Amniotic epithelial cell (primary cell): Measurements from ENCODE around the gene GALNT6.

Source experiments
- DNase-seq: peaks from one replicate; pipeline ENCODE4 v3.0.0-alpha.2; 2010; ENCODE audit warnings: low read depth

The GALNT6 gene, protein sequence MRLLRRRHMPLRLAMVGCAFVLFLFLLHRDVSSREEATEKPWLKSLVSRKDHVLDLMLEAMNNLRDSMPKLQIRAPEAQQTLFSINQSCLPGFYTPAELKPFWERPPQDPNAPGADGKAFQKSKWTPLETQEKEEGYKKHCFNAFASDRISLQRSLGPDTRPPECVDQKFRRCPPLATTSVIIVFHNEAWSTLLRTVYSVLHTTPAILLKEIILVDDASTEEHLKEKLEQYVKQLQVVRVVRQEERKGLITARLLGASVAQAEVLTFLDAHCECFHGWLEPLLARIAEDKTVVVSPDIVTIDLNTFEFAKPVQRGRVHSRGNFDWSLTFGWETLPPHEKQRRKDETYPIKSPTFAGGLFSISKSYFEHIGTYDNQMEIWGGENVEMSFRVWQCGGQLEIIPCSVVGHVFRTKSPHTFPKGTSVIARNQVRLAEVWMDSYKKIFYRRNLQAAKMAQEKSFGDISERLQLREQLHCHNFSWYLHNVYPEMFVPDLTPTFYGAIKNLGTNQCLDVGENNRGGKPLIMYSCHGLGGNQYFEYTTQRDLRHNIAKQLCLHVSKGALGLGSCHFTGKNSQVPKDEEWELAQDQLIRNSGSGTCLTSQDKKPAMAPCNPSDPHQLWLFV

DNA sequence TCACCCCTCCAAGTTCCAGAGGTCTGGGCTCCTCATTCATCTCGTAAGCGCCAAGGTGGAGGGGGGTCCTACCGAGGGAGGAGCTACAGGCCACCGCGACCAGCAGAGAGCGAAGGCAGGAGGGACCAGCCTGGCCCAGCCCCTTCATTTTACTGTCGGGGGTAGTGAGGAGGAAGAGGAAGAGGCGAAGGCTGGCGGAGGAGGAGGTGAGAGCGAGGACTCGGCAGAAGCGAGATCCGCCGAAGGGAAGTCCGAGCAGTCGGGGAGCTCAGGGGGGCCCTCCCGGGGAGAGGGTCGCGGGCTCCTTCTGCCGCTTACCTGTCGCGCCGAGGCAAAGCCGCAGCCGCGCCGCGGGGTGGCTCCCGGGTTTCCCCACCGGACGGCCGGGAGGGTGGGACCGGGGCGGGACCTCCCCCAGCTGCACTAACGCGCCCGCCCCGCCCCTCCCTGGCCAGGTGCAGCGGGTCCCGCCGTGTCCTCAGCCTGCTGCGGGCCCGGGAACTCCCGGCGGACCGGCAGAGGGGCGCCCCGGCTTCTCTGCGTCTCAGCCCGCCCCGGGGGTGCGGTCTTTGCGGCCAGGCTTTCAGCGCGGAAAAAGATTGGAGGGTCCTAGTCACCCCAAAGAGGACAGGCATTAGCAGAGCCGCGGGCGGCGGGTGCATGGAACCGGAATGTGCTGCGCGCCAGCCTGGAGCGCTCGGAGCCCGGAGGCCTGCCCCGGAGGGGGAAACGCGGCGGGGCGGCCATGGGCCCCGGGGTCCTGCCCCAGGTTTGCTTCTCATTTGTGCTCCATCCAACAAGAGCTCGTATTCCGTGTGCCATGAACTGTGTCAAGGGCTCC lies at the start of gene GALNT6:
Gene GALNT6, minus strand, starts transcription at position 124 of the 841 bp plus-strand sequence. CDS start 11,625 bp downstream, outside the sequence.
- no peak for DNase-seq

DNA sequence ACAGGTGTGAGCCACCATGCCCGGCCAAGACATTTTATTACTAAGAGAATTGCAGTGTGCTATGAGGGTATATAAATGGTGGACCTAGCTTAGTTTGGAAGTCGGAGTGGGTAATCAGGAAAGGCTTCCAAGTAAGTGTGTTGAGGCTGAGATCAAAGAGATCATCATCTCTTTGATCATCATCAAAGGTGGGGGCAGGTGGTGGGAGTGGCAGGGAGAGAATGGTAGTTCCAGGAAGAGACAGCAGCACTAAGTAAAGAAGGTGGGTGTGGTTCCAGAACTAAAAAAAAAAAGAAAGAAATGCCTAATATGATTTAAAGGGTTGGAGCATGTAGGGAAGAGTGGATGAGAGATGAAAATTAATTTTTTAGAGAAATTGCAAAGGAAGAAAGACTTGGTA lies 48.1 kb upstream of the GALNT6 start:
- no peak for DNase-seq

DNA sequence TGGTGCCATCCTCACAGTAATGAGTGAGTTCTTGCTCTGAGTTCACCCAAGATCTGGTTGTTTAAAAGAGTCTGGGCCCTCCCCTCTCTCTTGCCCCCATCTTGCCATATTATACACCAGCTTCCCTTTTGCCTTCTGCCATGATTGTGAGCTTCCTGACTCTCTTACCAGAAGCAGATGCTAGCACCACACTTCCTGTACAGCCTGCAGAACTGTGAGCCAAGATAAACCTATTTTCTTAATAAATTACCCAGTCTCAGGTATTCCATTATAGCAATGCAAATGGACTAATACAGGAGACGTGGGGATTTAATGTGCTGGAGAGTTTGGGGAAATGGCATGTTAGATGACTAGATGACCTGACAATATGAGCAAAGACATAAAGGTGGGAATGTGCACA lies 46.2 kb upstream of the GALNT6 start:
- no peak for DNase-seq

DNA sequence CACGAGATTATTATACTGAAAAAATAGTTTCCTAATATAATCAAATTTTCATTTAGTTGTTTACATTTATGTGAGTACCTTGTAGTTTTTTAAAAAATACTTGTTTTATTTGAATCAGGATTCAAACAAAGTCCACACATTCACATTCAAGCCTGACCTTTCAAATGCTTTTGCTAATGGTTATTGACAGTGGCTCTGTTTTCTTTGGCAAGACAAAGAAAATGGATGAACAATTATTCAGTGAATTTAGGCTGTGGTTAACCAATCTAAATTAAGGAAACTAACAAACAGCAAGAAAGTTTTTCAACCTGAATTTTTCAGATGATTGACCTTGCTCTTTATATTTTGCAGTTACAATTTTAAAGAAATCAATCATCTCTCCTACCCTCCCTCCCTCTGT lies 43.1 kb upstream of the GALNT6 start:
- no peak for DNase-seq

DNA sequence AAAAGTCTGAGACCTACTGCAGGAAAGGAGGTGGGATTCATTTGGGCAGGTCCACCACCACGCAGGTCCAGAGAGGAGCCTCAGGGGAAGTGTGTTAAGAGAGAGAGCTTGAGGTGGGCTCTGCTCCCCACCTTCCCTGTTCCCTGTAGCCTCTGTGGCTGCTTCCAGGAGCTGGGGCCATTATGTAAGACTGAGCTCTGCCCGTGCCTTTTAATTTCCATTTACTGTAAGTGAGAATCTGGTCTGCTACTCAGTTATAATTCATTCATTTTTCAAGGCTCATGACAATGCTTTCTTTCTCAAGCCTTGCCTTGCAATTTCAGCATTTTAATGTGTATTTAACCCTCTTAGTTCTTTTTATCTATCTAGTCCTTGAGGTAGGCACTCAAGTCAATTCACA lies 41.7 kb upstream of the GALNT6 start:
- no peak for DNase-seq

DNA sequence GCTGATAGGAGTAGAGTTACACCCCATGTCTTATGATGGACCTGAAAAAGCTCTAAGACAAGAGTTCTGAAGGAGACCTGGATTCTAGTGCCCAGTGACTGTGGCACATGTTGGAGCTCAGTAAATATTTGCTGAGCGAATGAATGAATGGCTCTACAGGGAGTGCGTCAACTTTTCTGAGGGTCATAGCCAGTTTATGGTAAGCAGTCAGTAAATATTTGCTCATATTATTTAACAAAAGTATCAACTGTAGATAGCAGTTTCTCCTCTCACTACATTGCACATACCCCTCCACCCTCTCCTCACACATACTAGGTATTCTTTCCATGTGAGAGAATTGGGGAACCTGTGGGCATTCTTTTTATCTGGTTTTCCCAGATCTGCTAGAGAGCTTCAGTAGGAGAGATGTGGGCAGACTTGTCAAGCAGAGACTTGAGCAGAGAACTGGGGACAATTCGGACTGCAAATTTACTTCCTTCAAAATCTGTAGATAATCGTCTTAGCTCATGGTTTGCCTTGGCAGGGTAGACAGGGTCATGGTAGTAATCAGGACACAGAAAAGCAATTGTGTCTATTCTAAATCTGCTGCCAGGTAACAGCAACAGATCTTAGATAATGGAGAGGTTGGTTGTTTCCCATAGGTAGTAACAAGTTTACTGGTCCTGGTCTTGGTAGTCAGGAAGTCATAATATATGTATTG lies 39.1 kb upstream of the GALNT6 start:
- no peak for DNase-seq

DNA sequence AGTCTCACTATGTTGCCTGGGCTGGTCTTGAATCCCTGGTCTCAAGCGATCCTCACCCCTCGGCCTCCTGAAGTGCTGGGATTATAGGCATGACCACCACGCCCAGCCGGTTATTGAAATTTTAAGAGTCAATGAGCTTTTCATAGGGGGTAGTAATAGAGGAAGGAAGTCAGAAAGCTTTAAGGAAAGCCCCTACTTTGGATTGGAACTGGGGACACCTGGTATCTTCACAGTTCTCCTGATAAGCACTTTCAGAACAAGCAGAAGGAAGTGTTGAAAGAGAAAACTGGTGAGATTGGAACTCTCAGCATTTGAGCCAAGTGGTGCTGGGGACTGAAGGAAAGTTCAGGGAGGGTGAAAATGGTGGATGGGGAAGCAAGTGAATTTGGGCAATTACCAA lies 38.5 kb upstream of the GALNT6 start:
- no peak for DNase-seq

DNA sequence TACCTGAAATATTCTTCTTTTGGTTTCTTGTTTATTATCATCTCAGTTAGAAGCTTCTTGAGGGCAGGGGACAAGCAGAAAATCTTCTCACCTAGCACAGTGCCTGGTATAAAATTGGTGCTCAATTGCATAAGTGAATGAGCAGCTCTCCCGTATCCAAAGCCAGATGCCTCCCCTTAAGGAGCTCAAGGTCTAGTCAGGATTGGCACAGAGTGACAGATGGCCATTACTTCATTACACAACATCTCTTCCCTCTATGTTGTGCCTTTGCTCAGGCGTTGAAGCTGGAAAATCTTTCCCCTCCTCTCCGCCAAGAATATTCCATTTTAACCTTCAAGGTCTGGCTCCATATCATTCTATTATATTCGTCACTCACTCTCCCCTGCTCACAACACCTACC lies 37.0 kb upstream of the GALNT6 start:
- DNase-seq = no peak

DNA sequence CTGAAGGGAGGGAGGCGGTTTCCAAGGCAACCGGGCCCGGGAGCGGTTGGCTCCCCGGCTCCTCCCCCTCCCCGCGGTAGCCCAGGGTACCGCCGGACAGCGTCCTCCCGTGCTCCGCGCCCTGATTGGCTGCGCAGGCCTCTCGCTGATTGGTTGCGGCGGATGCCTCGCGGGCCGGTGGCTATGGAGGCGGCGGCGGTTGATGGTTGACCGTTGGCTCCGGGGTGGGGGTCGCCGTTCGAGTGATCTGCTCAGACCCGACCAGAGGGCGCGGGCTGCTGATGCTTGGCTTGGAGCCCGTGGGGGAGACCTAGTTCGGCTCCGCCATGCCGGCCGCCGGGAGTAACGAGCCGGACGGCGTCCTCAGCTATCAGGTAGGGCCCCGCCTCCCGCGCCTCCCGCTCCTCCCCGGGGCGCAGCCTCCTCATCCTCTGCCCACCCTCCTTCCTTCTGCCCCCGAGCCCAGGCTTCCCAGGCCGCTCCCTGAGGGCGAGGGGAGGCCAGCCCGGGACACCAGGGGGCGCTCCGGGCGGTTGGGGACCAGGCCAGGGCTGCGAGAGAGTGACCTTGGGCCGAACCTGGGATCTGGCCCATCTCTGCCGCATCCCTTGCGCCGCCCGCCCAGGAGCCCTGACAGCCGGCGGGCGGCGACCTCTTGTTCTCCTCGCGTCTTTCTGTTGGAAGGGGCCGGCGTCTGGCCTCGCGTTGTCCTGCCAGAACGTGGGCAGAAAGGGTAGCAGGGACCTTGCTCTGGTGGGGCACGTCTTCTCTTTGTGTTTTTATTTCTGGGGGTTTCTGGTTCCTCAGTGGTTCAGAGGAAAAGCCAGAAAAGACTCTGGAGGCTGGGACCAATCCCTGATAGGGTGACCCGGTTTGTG lies 33.7 kb upstream of the GALNT6 start, which contains the start of gene SLC4A8:
Gene SLC4A8, plus strand, starts transcription at position 170 of the 878 bp plus-strand sequence. Its CDS starts 157 bp downstream, at position 327.
- peak; percentile 88 for DNase-seq

DNA sequence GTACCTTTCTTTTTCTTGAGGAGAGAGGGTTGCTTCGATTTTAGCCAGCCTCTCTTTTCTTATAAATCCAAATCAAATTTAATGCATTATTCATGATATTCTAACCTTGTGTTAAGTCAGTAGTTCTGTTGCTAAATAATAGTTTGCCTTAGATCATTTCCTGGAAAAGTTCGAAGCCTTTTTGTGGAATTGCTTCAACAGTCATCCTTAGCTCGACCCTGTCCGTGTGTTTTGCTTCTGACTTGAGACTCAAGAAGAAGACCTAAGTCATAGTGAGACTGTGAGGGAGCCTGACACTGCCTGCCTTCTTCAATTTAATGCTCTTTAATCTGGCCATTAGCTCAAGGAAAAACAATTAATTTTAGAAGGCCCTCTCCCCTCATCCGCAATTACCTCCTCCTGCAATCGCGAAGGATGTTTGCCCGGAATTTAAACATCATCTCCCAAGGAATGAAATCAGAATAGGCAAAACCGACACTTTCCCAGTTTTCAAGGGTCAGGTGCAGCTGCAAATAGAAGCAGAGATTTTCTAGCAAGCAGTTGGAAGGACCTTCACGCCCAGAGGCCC lies 33.0 kb upstream of the GALNT6 start:
- no peak for DNase-seq

DNA sequence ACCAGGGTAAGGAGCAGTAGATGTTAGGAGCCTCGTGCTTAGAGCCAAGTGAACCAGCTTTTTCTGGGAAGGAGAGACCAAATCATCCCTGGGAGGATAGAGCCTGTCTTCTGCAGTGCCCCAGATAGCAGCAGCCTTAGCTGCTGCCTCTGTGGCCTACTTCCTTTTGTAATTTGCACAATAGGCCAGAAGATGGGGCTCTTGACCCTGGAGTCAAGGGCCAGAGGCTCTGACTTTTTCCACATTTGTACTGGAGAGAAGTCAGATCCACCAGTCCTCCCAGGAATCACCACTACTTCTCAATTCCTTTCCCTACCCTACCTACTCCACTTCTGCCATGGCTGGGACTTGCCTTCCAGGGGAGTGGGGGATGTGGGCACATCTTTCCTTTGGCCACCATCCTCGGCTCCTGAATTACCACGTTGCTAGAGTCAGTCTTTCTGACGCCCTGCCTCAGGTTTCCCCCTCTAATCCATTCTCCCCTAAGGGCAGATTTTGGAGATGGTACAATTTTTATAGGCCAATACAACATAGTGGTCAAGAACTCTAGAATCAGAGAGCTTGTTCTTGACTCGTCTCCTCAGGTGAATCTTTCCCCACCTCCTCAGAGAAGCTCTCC lies 30.2 kb upstream of the GALNT6 start:
- DNase-seq = peak; percentile 67

DNA sequence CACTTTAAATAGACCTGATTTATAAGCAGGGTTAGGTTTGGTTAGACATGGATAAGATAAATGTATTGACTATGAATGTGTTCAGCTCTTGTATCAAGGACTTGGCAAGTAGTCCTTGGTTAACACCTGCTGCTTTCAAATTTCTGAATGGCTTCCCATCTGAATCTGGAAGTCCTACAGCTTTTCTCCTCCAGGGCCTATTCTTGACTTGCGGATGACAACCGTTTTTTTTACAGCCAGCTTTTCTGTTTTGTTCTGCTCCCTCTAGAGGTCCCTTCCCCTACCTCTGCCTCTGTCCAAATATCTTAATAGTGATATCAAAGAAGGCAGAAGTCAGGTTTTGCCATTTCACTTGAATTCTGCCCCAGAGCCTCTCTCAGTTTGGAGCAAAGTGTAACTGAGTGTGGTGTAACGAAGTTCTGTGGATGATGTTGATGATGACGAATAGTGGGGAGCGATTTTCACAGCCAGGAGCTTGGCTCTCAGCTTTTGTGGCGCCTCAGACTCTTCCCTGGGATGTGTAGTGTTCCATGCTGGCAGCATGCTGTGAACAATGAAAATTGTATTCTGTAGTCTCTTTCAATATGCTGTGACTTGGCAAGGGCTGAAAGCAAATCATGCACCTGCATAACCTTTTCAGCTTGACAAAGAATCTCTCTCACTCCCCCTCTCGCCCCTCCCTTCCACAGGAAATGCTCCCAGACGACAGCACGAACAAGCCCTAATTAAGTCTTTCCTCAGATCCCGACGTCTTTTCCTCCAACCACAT lies 28.4 kb upstream of the GALNT6 start:
- DNase-seq = no peak

DNA sequence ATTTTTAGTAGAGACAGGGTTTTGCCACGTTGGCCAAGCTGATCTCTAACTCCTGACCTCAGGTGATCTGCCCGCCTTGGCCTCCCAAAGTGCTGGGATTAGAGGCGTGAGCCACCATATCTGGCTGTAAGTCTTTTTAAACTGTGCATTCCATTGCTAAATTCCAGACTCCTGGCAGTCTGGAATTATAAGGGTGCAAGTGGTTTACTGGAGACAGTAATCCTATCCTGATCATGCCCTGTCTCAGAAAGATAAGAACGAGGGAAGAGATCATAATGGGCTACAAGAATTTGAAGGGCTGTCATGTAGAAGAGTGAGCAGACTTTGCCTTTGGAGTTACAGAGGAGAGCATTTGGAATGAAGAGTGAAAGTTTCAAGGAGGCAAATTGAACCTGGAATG lies 26.6 kb upstream of the GALNT6 start:
- DNase-seq = no peak

DNA sequence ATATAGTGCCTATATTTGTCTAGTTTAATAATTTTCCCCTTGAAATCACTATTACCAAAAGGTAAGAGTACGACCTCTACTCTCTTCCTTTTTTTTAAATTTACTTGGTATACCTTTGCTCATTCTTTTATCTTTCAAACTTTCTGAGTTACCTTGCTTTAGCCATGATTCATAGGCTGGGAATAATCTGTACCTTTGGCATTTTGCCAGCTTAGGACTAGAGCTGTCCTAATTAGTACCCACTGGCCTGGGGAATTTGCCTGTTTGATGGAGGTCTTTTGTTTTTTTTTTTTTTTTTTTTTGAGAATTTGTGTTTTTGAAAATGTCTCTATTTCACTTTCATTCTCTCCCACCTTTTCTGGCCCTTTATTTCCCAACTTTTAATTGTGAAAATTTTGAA lies 24.7 kb upstream of the GALNT6 start:
- no peak for DNase-seq

DNA sequence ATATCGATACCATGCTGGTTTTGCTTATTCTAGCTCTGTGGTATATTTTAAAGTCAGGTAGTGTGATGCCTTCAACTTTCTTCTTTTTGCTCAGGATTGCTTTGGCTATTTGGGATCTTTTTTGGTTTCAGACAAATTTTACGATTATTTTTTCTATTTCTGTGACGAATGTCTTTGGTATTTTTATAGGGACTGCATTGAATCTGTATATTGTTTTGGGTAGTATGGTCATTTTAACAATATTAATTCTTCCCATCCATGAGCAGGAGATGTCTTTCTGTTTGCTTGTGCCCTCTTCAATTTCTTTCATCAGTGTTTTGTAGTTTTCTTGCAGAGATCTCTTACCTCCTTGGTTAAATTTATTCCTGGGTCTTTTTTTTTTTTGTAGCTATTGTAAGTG lies 22.6 kb upstream of the GALNT6 start:
- no peak for DNase-seq

DNA sequence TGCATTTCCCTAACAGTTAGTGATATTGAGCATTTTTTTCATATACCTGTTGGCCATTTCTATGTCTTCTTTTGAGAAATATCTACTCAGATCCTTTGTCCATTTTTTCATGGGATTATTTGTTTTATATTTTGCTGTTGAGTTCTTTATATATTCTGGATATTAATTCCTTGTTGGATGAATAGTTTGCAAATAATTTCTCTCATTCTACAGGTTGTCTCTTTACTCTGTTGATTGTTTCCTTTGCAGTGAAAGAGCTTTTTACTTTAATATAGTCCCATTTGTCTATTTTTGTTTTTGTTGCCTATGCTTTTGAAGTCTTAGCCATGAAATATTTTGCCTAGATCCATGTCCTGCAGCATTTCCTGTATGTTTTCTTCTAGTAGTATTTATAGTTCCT lies 21.9 kb upstream of the GALNT6 start:
- DNase-seq = no peak

DNA sequence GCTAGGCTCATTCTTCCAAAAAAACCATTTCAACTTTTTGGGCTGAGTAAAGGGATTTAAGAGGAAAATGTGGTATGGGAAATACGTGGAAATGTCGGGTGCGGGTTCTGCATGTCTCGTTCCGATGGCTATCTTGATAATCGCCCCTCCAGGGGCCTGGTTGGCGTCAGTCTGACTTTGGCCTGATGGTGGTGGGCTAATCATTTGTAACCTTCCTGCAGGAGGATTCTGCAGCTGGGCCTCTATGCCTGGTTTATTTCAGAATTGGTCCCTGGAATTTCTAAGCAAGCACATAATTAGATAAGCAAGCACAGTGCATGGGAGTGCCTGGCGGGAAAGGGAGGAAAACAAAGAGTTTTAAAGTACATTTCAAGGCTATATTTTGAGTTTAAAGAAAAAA lies 18.6 kb upstream of the GALNT6 start:
- peak; percentile 84 for DNase-seq

DNA sequence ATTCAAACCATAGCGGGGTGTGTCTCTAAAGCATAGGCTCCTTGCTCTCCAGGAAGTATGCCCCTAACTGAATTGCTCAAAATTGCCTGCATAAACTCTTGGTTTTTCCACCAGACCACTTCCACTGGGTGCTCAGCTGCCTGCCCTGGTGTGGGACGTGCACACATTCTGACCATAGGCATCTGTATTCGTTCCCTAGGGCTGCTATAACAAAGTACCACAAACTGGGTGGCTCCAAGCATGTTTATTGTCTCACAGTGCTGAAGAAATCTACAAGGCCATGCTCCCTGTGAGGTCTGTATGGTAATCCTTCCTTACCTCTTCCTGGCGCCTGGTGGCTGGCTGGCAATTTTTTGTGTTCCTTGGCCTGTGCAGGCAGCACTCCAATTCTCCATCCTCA lies 16.4 kb upstream of the GALNT6 start:
- DNase-seq = peak; percentile 43

DNA sequence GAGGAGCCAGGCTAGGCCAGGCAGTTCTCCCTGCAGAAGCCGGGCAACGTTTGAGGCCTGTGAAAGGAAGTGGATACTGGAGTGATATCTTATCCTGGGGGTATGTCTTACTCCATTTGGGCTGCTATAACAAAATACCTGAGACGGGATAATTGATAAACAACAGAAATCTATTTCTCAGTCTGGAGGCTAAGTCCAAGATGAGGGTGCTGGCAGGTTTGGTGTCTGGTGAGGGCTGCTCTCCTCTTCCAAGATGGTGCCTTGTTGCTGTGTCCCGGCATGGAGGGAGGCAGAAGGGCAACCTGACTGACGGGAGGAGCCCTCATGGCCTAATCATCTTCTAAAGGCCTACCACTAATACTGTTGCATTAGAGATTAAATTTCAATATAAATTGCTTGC lies 15.7 kb upstream of the GALNT6 start:
- DNase-seq = no peak

DNA sequence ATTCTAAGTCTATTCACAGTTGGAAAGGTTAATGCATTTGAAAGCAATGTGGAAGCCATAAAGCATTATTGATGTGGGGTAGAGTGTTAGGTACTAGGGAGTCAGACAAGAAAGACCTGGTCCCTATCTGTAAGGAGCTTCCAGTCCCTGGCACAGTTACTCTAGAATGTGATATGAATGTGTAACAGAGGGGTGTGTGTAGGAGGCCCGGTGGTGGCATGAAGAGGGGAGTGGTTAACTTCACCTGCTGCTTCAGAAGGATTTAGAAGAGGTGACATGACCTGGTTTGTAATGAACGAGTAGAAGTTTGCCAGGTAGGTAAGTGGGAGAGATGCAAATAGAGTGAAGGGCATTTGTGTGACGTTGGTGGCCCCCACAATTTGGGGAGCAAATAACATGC lies 15.1 kb upstream of the GALNT6 start:
- DNase-seq = no peak
